ENCODE measurements around the gene ARHGAP22.

Gene ARHGAP22

GRCh38 chr10:48554246-48554645 lies 50.6 kb downstream of the ARHGAP22 start:
- DNase-seq (ENCODE audit: low read depth), result no peak
- TF ChIP-seq, protein P1, sequence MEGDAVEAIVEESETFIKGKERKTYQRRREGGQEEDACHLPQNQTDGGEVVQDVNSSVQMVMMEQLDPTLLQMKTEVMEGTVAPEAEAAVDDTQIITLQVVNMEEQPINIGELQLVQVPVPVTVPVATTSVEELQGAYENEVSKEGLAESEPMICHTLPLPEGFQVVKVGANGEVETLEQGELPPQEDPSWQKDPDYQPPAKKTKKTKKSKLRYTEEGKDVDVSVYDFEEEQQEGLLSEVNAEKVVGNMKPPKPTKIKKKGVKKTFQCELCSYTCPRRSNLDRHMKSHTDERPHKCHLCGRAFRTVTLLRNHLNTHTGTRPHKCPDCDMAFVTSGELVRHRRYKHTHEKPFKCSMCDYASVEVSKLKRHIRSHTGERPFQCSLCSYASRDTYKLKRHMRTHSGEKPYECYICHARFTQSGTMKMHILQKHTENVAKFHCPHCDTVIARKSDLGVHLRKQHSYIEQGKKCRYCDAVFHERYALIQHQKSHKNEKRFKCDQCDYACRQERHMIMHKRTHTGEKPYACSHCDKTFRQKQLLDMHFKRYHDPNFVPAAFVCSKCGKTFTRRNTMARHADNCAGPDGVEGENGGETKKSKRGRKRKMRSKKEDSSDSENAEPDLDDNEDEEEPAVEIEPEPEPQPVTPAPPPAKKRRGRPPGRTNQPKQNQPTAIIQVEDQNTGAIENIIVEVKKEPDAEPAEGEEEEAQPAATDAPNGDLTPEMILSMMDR (conservative IDR thresholded peaks at IDR 0.05; ENCODE audit: low read depth, low read length), result no peak
- no peak overlapping the region for H3K4me3 ChIP-seq (ENCODE audit: low read length)

DNA sequence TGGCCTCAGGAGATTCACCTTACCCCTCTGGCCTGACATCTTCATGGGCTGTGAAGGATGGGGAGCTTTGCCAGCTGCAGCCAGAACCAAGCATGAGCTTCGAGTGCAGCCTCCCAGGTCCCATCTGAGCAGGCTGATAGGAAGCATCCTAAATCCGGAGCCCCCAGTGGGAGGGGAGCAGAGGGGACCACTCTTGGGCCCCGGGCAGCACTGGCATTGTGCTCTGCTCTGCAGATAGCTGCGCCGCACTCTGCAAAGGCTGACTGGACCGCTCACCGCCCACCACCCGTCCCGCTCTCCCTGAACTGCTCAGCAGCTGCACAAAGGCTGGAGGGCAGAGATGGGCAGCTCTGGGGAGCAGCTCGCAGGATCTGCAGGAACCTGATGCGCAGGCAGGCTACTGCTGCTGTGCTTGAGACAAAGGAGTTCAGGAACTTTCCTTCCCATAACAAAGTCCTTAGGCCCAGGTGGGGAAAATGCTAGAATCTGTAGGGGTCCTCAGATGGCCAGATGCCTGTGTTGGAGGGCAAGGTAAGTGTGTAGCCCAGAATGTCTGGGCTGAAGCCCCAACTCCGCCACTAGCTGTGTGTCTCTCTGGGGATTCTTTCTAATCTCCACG lies 51.8 kb downstream of the ARHGAP22 start:
- DNase-seq (ENCODE audit: low read depth), result no peak
- TF ChIP-seq, protein P1 (conservative IDR thresholded peaks at IDR 0.05; ENCODE audit: low read depth, low read length), result no peak

DNA sequence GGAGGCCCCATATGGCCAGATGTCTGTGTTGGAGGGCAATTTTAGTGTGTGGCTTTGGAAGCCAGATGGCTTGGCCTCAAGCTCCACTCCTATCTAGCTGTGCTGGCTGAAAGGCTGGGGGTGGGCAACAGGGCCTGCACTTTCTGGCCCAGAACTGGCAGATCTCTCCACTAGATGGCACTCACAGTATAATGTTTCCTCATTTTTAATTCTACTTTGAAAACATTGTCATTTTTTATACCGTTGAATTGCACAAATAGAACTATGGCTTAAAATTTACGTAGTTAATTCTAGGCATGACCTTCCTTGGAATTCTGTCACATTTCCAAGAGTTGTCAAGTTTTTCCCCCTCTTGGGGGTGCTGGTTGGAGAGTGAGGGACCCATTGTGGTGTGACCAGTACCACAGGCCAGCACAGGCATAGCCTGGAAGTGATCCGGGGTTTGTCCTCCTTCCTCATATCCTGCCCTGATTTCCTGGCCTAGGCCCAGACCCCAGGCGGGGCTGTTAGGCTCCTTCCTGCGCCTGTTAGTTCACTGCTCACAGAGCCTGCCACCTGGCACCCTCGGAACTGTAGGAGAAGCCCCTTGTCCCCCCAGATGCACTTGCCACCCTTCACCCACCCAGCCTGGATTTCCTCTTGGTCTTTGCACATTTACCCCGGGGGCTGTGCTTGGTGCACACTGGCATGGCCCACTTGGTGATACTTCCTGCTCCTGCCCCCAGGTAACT lies 52.8 kb downstream of the ARHGAP22 start:
- DNase-seq (ENCODE audit: low read depth), result no peak
- TF ChIP-seq, protein P1 (conservative IDR thresholded peaks at IDR 0.05; ENCODE audit: low read depth, low read length), result peak; percentile 74
- H3K4me3 ChIP-seq (ENCODE audit: low read length), result no peak overlapping the region

More for the DNA sequence above, 51.8 kb downstream of the ARHGAP22 start:
- no peak overlapping the region for H3K4me3 ChIP-seq (ENCODE audit: low read length)

GRCh38 chr10:48550977-48551376 lies 53.9 kb downstream of the ARHGAP22 start:
- H3K4me3 ChIP-seq (ENCODE audit: low read length), result no peak overlapping the region
- TF ChIP-seq, protein P1 (conservative IDR thresholded peaks at IDR 0.05; ENCODE audit: low read depth, low read length), result peak; percentile 8
- no peak for DNase-seq (ENCODE audit: low read depth)

- H3K4me3 ChIP-seq (ENCODE audit: low read length), result no peak overlapping the region
- TF ChIP-seq, protein P1 (conservative IDR thresholded peaks at IDR 0.05; ENCODE audit: low read depth, low read length), result no peak
- DNase-seq (ENCODE audit: low read depth), result no peak
Observed at GRCh38 chr10:48550071-48550691, 54.7 kb downstream of the ARHGAP22 start.

GRCh38 chr10:48549236-48549635 lies 55.6 kb downstream of the ARHGAP22 start:
- TF ChIP-seq, protein P1 (conservative IDR thresholded peaks at IDR 0.05; ENCODE audit: low read depth, low read length), result no peak
- DNase-seq (ENCODE audit: low read depth), result no peak
- no peak overlapping the region for H3K4me3 ChIP-seq (ENCODE audit: low read length)
